HepG2 (cell line): ENCODE results near the gene CEP104. TPM values are rescaled to one million over a fixed set of nuclear protein-coding genes. Genes with fewer than 3 reads are reported as not detected.
A peak's percentile ranks its signal among the peaks of the same experiment; 100 is the strongest.

ENCODE experiments used
- HNRNPUL1 ChIP-seq: fragments of 200-400 bp; formaldehyde crosslinking; IDR thresholded peaks from 2 replicates; pipeline ENCODE4 v1.6.1; 2017; ENCODE audit warnings: low read depth, mild to moderate bottlenecking, low read length, moderate library complexity
- PHF20 ChIP-seq: sonication (generic); formaldehyde crosslinking; IDR thresholded peaks from 2 replicates; pipeline ENCODE4 v1.5.0; 2020; ENCODE audit warnings: mild to moderate bottlenecking, missing genetic modification reagents
- RERE ChIP-seq: IDR thresholded peaks from 2 replicates; pipeline ENCODE4 v1.6.1; 2016; ENCODE audit warnings: low read depth, missing genetic modification reagents, missing compliant biosample characterization
- ZNF280B ChIP-seq: sonication (generic); formaldehyde crosslinking; IDR thresholded peaks from 2 replicates; pipeline ENCODE4 v1.5.0; 2020; ENCODE audit warnings: missing genetic modification reagents, mild to moderate bottlenecking, borderline replicate concordance
- ZNF362 ChIP-seq: sonication (generic); formaldehyde crosslinking; IDR thresholded peaks from 2 replicates; pipeline ENCODE4 v1.4.0; 2020; ENCODE audit warnings: missing genetic modification reagents, mild to moderate bottlenecking, borderline replicate concordance
- ZNF687 ChIP-seq: sonication (generic); formaldehyde crosslinking; IDR thresholded peaks from 2 replicates; pipeline ENCODE4 v1.5.1; 2020; ENCODE audit warnings: mild to moderate bottlenecking, missing genetic modification reagents, moderate library complexity
- ZNF770 ChIP-seq: sonication (generic); formaldehyde crosslinking; IDR thresholded peaks from 2 replicates; pipeline ENCODE4 v1.5.0; 2020; ENCODE audit warnings: mild to moderate bottlenecking, missing genetic modification reagents
- ZNF850 ChIP-seq: sonication (generic); formaldehyde crosslinking; conservative IDR thresholded peaks from 2 replicates; pipeline ENCODE4 v1.9.0; 2021; ENCODE audit warnings: mild to moderate bottlenecking, missing genetic modification reagents
- polyA plus RNA-seq, 8 experiments: library from polyadenylated mRNA; depleted of rRNA in 3 of 8; stranded (reverse) in 7 of 8; unstranded in 1 of 8; fragments of >200 nt; fragmentation: Illumina TruSeq in 4 of 8; extraction: Trizol in 4 of 8; gene quantifications; 2 replicates each; pipeline versions ENCODE4 v1.2.1 to v1.2.3, GENCODE V29; 2011 to 2016; ENCODE audit warnings: low read depth in 4 of 8, missing spikeins in 1 of 8, mixed read lengths in 1 of 8; ENCODE audit not compliant: insufficient read depth in 1 of 8
- total RNA-seq, 5 experiments: library from RNA; depleted of rRNA; stranded (reverse); fragments of >200 nt; fragmentation: Illumina TruSeq; extraction: Trizol; gene quantifications; 2 replicates each; pipeline ENCODE4 v1.2.3, GENCODE V29; 2016; ENCODE audit warnings: low read depth in 1 of 5
- TF ChIP-seq, protein P1 (sequence below): sonication (generic); formaldehyde crosslinking; IDR thresholded peaks from 2 replicates; pipeline ENCODE4 v1.4.0; 2020; ENCODE audit warnings: mild to moderate bottlenecking, missing genetic modification reagents, borderline replicate concordance

The CEP104 gene
- total and polyA plus RNA-seq, 2 of the 13 experiments (the other 11 are each of a cell fraction or from before 2014, with no cell fraction given) = 20.4 to 30.1 TPM

GRCh38 chr1:3771108-3772026, 85.6 kb downstream of the CEP104 start (continued):
- TF ChIP-seq RERE (CRISPR knock-in tag) (no peak), ZNF362 (CRISPR knock-in tag) (no peak; the same call in 1 of the 2 replicates), ZNF770 (CRISPR knock-in tag) (no peak), ZNF280B (CRISPR knock-in tag) (no peak), ZNF850 (CRISPR knock-in tag) (no peak), ZNF687 (CRISPR knock-in tag) (peak; percentile 87), HNRNPUL1 (no peak), PHF20 (CRISPR knock-in tag) (no peak)
- TF ChIP-seq, protein P1, sequence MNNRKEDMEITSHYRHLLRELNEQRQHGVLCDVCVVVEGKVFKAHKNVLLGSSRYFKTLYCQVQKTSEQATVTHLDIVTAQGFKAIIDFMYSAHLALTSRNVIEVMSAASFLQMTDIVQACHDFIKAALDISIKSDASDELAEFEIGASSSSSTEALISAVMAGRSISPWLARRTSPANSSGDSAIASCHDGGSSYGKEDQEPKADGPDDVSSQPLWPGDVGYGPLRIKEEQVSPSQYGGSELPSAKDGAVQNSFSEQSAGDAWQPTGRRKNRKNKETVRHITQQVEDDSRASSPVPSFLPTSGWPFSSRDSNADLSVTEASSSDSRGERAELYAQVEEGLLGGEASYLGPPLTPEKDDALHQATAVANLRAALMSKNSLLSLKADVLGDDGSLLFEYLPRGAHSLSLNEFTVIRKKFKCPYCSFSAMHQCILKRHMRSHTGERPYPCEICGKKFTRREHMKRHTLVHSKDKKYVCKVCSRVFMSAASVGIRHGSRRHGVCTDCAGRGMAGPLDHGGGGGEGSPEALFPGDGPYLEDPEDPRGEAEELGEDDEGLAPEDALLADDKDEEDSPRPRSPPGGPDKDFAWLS (CRISPR knock-in tag) = 0 out of 2 replicates have a peak, but pooled peaks have one; percentile 13
